PC-3 (cell line): ENCODE data around the gene FAM184A. TPM values are rescaled to one million over a fixed set of nuclear protein-coding genes. Genes with fewer than 3 reads are reported as not detected.

ENCODE experiments used
- ATAC-seq: fragments of 200-7000 bp; cut with Tn5 transposase; 2 replicates; pipeline ENCODE4 v1.9.1; 2020; ENCODE audit warnings: mild to moderate bottlenecking, moderate library complexity
- BruUV-seq: library from RNA; stranded (reverse); fragments of 400-500 nt; replicated peaks from 2 replicates; lab custom pipeline; 2021; lab: Mats Ljungman, UMichigan
- CTCF ChIA-PET: fragments of 300-600 bp; sonication (Branson Sonifier 250); formaldehyde crosslinking; loops from one replicate; lab custom pipeline; 2022; ENCODE audit warnings: antibody characterized with exemption; lab: Charles Lee
- POLR2A ChIA-PET: fragments of 300-600 bp; sonication (Branson Sonifier 250); formaldehyde crosslinking; loops from one replicate; lab custom pipeline; 2022; ENCODE audit warnings: antibody characterized with exemption; ENCODE audit not compliant: unreplicated experiment; lab: Charles Lee
- DNase-seq: peaks from one replicate; pipeline ENCODE4 v3.0.0-alpha.2; 2015
- H2AFZ ChIP-seq: fragments of 300-600 bp; sonication (generic); 2 replicates; pipeline ENCODE4 v1.6.0; 2016; ENCODE audit warnings: antibody characterized with exemption, low read length
- H3F3A ChIP-seq: fragments of 300-600 bp; sonication (generic); one replicate; pipeline ENCODE4 v1.6.0; 2017; ENCODE audit warnings: antibody characterized with exemption, low read length, control low read depth, mild to moderate bottlenecking; ENCODE audit not compliant: unreplicated experiment
- H3K27ac ChIP-seq: fragments of 300-600 bp; sonication (generic); 2 replicates; pipeline ENCODE4 v1.5.1; 2016; ENCODE audit warnings: mild to moderate bottlenecking, low read length
- H3K27me3 ChIP-seq: fragments of 300-600 bp; sonication (generic); 2 replicates; pipeline ENCODE4 v1.6.1; 2016; ENCODE audit warnings: low read length, mixed read lengths
- H3K36me3 ChIP-seq: fragments of 300-600 bp; sonication (generic); 2 replicates; pipeline ENCODE4 v1.6.1; 2016; ENCODE audit warnings: low read depth, mixed run types, low read length, mixed read lengths
- H3K4me1 ChIP-seq: fragments of 300-600 bp; sonication (generic); 2 replicates; pipeline ENCODE4 v1.5.1; 2016; ENCODE audit warnings: low read length; ENCODE audit not compliant: insufficient read depth
- H3K4me2 ChIP-seq: fragments of 300-600 bp; sonication (generic); 2 replicates; pipeline ENCODE4 v1.6.0; 2016; ENCODE audit warnings: low read length
- H3K4me3 ChIP-seq: fragments of 300-600 bp; sonication (generic); 2 replicates; pipeline ENCODE4 v1.5.1; 2016; ENCODE audit warnings: mild to moderate bottlenecking, low read length, mixed read lengths
- H3K79me2 ChIP-seq: fragments of 300-600 bp; sonication (generic); 2 replicates; pipeline ENCODE4 v1.6.1; 2017; ENCODE audit warnings: low read length, mixed read lengths
- H3K9ac ChIP-seq: fragments of 300-600 bp; sonication (generic); 2 replicates; pipeline ENCODE4 v1.6.0; 2016; ENCODE audit warnings: mild to moderate bottlenecking, low read length
- H3K9me2 ChIP-seq: fragments of 300-600 bp; sonication (generic); replicated peaks from 2 replicates; pipeline ENCODE4 v1.6.1; 2016; ENCODE audit warnings: mixed run types, low read length, mixed read lengths
- H3K9me3 ChIP-seq: fragments of 300-600 bp; sonication (generic); 2 replicates; pipeline ENCODE4 v1.6.1; 2016; ENCODE audit warnings: low read length, mixed read lengths
- H4K20me1 ChIP-seq: fragments of 300-600 bp; sonication (generic); 2 replicates; pipeline ENCODE4 v1.6.1; 2016; ENCODE audit warnings: low read length, mixed read lengths
- EZH2 ChIP-seq: fragments of 300-600 bp; sonication (generic); IDR thresholded peaks from one replicate; pipeline ENCODE4 v1.6.1; 2017; ENCODE audit warnings: antibody characterized with exemption, mild to moderate bottlenecking, low read length; ENCODE audit not compliant: unreplicated experiment
- EZH2phosphoT487 ChIP-seq: fragments of 300-600 bp; sonication (generic); IDR thresholded peaks from 2 replicates; pipeline ENCODE4 v1.6.1; 2018; ENCODE audit warnings: mild to moderate bottlenecking, antibody characterized with exemption, low read length, borderline replicate concordance
- intact Hi-C: fragments of 100-400 bp; cut with micrococcal nuclease; formaldehyde crosslinking; loops from 2 replicates; pipeline ENCODE4 v1.9.0; 2023
- total RNA-seq: library from RNA; depleted of rRNA; stranded (reverse); fragments of >200 nt; gene quantifications from 2 replicates; pipeline ENCODE4 v1.2.3, GENCODE V29; 2014
- TF ChIP-seq, protein P1 (sequence below): fragments of 300-600 bp; sonication (generic); conservative IDR thresholded peaks from 2 replicates; pipeline ENCODE4 v1.5.1; 2017; ENCODE audit warnings: antibody characterized with exemption, low read depth, mild to moderate bottlenecking, low read length

FAM184A gene
- total RNA-seq, 1 experiment from 2014 or later, result 4.4 TPM

DNA sequence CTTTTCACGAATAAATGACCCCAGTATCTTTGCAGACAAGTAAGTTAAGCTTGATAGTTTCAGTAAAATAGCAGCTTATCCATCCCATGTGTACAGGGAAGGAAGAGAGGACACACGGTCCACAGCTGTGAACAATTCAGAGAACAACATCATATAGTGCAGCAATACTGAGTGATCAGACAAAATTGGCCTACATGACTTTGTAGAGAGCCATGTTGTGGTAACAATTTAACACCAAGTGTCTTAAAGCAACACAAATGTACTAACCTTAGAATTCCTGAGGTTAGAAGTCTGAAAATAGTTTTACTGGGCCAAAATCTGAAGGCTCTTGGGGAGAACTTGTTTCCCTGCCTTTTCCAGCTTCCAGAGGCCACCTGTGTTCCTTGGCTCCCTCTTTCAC lies 12.5 kb downstream of the FAM184A start:
- intact Hi-C loops, result no loop called here
- Histone ChIP-seq H3K4me2 (no peak overlapping the region), H3K36me3 (no peaks in the 10 kb centered on the region), H3K9me3 (no peaks in the 10 kb centered on the region), H3K4me1 (no peaks in the 10 kb centered on the region), H3K27ac (no peak overlapping the region), H3K79me2 (no peaks in the 10 kb centered on the region), H3K27me3 (no peaks in the 10 kb centered on the region), H3K9ac (no peak overlapping the region), H2AFZ (no peak overlapping the region), H3K4me3 (no peak overlapping the region), H3F3A (no peaks in the 10 kb centered on the region), H4K20me1 (no peaks in the 10 kb centered on the region), H3K9me2 (no peaks in the 10 kb centered on the region)
- CTCF ChIA-PET, result no interaction called here
- ATAC-seq (no peak), DNase-seq (no peak)
- no TSS peak for BruUV-seq
- POLR2A ChIA-PET, result no interaction called here
- TF ChIP-seq EZH2phosphoT487 (no peak), EZH2 (no peak)
- TF ChIP-seq, protein P1, sequence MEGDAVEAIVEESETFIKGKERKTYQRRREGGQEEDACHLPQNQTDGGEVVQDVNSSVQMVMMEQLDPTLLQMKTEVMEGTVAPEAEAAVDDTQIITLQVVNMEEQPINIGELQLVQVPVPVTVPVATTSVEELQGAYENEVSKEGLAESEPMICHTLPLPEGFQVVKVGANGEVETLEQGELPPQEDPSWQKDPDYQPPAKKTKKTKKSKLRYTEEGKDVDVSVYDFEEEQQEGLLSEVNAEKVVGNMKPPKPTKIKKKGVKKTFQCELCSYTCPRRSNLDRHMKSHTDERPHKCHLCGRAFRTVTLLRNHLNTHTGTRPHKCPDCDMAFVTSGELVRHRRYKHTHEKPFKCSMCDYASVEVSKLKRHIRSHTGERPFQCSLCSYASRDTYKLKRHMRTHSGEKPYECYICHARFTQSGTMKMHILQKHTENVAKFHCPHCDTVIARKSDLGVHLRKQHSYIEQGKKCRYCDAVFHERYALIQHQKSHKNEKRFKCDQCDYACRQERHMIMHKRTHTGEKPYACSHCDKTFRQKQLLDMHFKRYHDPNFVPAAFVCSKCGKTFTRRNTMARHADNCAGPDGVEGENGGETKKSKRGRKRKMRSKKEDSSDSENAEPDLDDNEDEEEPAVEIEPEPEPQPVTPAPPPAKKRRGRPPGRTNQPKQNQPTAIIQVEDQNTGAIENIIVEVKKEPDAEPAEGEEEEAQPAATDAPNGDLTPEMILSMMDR, result no peak

DNA sequence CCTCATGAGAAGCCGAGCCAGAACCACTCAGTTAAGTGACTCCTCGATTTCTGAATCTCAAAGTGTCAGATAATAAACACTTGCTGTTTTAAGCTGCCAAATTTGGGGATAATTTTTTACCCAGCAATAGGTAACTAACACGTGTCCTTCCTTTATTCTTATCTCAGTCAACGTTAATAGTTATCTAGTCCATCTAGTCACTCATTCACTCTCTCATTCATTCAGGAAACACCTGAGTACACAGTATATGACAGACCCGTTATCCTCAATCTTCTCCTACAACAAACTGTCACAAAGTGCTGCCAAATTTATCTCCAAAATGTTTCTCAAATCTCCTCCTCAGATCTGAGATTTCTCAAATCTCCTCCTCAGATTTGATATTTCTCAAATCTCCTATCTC lies 13.1 kb downstream of the FAM184A start:
- Histone ChIP-seq H3K9me2 (no peaks in the 10 kb centered on the region), H2AFZ (no peak overlapping the region), H4K20me1 (no peaks in the 10 kb centered on the region), H3F3A (no peaks in the 10 kb centered on the region), H3K27me3 (no peaks in the 10 kb centered on the region), H3K4me3 (no peak overlapping the region), H3K4me2 (no peak overlapping the region), H3K27ac (no peak overlapping the region), H3K9ac (no peak overlapping the region), H3K9me3 (no peaks in the 10 kb centered on the region), H3K36me3 (no peaks in the 10 kb centered on the region), H3K4me1 (no peaks in the 10 kb centered on the region), H3K79me2 (no peaks in the 10 kb centered on the region)
- no peak for TF ChIP-seq EZH2
- no peak for TF ChIP-seq EZH2phosphoT487
- TF ChIP-seq, protein P1, result no peak
- ATAC-seq (no peak), DNase-seq (no peak)
- ChIA-PET POLR2A (no interaction called here), CTCF (no interaction called here)
- no TSS peak for BruUV-seq
- intact Hi-C loops, result no loop called here

GRCh38 chr6:119063491-119063890 lies 15.0 kb downstream of the FAM184A start:
- Histone ChIP-seq H3F3A (no peaks in the 10 kb centered on the region), H3K79me2 (no peaks in the 10 kb centered on the region), H3K27ac (no peak overlapping the region), H3K9me2 (no peaks in the 10 kb centered on the region), H3K27me3 (no peaks in the 10 kb centered on the region), H3K4me3 (no peak overlapping the region), H2AFZ (no peak overlapping the region), H3K4me2 (no peak overlapping the region), H3K9ac (no peak overlapping the region), H3K4me1 (no peaks in the 10 kb centered on the region), H3K36me3 (no peaks in the 10 kb centered on the region), H3K9me3 (no peaks in the 10 kb centered on the region), H4K20me1 (no peaks in the 10 kb centered on the region)
- ATAC-seq (no peak), DNase-seq (no peak)
- ChIA-PET CTCF (no interaction called here), POLR2A (no interaction called here)
- BruUV-seq, result no TSS peak
- intact Hi-C loops, result no loop called here
- TF ChIP-seq EZH2phosphoT487 (no peak), EZH2 (no peak)
- TF ChIP-seq, protein P1, result no peak
